ENCODE data around the gene GRM8. TPM values are rescaled to one million over a fixed set of nuclear protein-coding genes. Genes with fewer than 3 reads are reported as not detected.

Gene GRM8
- polyA plus RNA-seq, 1 donor from 2014 or later: not detected

- H3K4me1 Mint-ChIP-seq: no peaks in the 10 kb centered on the region
- H3K27ac Mint-ChIP-seq: no peak overlapping the region
- no peak overlapping the region for H3K4me3 Mint-ChIP-seq
- peaks cover 1 to 5% (median 1%) of the 10 kb centered on the region in 3 donors for H3K9me3 Mint-ChIP-seq
- H3K27me3 Mint-ChIP-seq: no peaks in the 10 kb centered on the region
- H3K36me3 Mint-ChIP-seq: no peaks in the 10 kb centered on the region
Observed at GRCh38 chr7:127041689-127042452, 210.9 kb downstream of the GRM8 start.

- Mint-ChIP-seq H3K27ac (no peak overlapping the region), H3K4me1 (no peaks in the 10 kb centered on the region), H3K36me3 (no peaks in the 10 kb centered on the region), H3K27me3 (no peaks in the 10 kb centered on the region), H3K9me3 (peaks cover 3 to 5% (median 3%) of the 10 kb centered on the region in 3 donors), H3K4me3 (no peak overlapping the region)
Observed at GRCh38 chr7:127040042-127040441, 212.7 kb downstream of the GRM8 start.

- no peaks in the 10 kb centered on the region for H3K4me1 Mint-ChIP-seq
- H3K27me3 Mint-ChIP-seq: no peaks in the 10 kb centered on the region
Observed at GRCh38 chr7:127039541-127039940, 213.2 kb downstream of the GRM8 start.

GRCh38 chr7:127035203-127035849 lies 217.4 kb downstream of the GRM8 start:
- H3K36me3 Mint-ChIP-seq: no peaks in the 10 kb centered on the region
- no peaks in the 10 kb centered on the region for H3K4me1 Mint-ChIP-seq
- no peak overlapping the region for H3K4me3 Mint-ChIP-seq
- H3K27ac Mint-ChIP-seq: no peak overlapping the region
- peaks cover 3 to 4% (median 3%) of the 10 kb centered on the region in 3 donors for H3K9me3 Mint-ChIP-seq
- H3K27me3 Mint-ChIP-seq: no peaks in the 10 kb centered on the region

More at GRCh38 chr7:127039541-127039940, 213.2 kb downstream of the GRM8 start:
- Mint-ChIP-seq H3K9me3 (peaks cover 3 to 5% (median 3%) of the 10 kb centered on the region in 3 donors), H3K4me3 (no peak overlapping the region), H3K36me3 (no peaks in the 10 kb centered on the region), H3K27ac (no peak overlapping the region)

- H3K36me3 Mint-ChIP-seq: no peaks in the 10 kb centered on the region
- no peaks in the 10 kb centered on the region for H3K4me1 Mint-ChIP-seq
Observed at GRCh38 chr7:127034186-127034806, 218.4 kb downstream of the GRM8 start.

GRCh38 chr7:127029823-127030222 lies 222.9 kb downstream of the GRM8 start:
- no peak overlapping the region for H3K27ac Mint-ChIP-seq
- H3K36me3 Mint-ChIP-seq: no peaks in the 10 kb centered on the region
- H3K9me3 Mint-ChIP-seq: peaks cover 0 to 5% (median 4%) of the 10 kb centered on the region in 3 donors
- no peaks in the 10 kb centered on the region for H3K4me1 Mint-ChIP-seq
- H3K4me3 Mint-ChIP-seq: no peak overlapping the region
- H3K27me3 Mint-ChIP-seq: no peaks in the 10 kb centered on the region

More at GRCh38 chr7:127034186-127034806, 218.4 kb downstream of the GRM8 start:
- Mint-ChIP-seq H3K9me3 (peaks cover 3 to 4% (median 3%) of the 10 kb centered on the region in 3 donors), H3K4me3 (no peak overlapping the region), H3K27ac (no peak overlapping the region), H3K27me3 (no peaks in the 10 kb centered on the region)

- Mint-ChIP-seq H3K36me3 (no peaks in the 10 kb centered on the region), H3K27ac (no peak overlapping the region), H3K27me3 (no peaks in the 10 kb centered on the region), H3K4me1 (no peaks in the 10 kb centered on the region), H3K9me3 (no peaks in the 10 kb centered on the region), H3K4me3 (no peak overlapping the region)
Observed at GRCh38 chr7:127021857-127022256, 230.9 kb downstream of the GRM8 start.

GRCh38 chr7:127021019-127021738 lies 231.6 kb downstream of the GRM8 start:
- H3K27ac Mint-ChIP-seq: no peak overlapping the region
- no peaks in the 10 kb centered on the region for H3K9me3 Mint-ChIP-seq
- no peaks in the 10 kb centered on the region for H3K27me3 Mint-ChIP-seq
- no peaks in the 10 kb centered on the region for H3K36me3 Mint-ChIP-seq
- H3K4me3 Mint-ChIP-seq: no peak overlapping the region
- H3K4me1 Mint-ChIP-seq: no peaks in the 10 kb centered on the region

GRCh38 chr7:127018889-127019288 lies 233.9 kb downstream of the GRM8 start:
- no peak overlapping the region for H3K4me3 Mint-ChIP-seq

GRCh38 chr7:127017196-127017595 lies 235.5 kb downstream of the GRM8 start:
- peaks cover 2% of the 10 kb centered on the region for H3K27me3 Mint-ChIP-seq
- H3K36me3 Mint-ChIP-seq: no peaks in the 10 kb centered on the region
- no peaks in the 10 kb centered on the region for H3K4me1 Mint-ChIP-seq
- H3K27ac Mint-ChIP-seq: no peak overlapping the region
- H3K9me3 Mint-ChIP-seq: no peaks in the 10 kb centered on the region
- H3K4me3 Mint-ChIP-seq: no peak overlapping the region

More at GRCh38 chr7:127018889-127019288, 233.9 kb downstream of the GRM8 start:
- H3K27ac Mint-ChIP-seq: no peak overlapping the region
- H3K36me3 Mint-ChIP-seq: no peaks in the 10 kb centered on the region
- no peaks in the 10 kb centered on the region for H3K4me1 Mint-ChIP-seq
- no peaks in the 10 kb centered on the region for H3K27me3 Mint-ChIP-seq
- H3K9me3 Mint-ChIP-seq: no peaks in the 10 kb centered on the region

GRCh38 chr7:127000725-127001124 lies 252.0 kb downstream of the GRM8 start:
- Mint-ChIP-seq H3K4me1 (no peaks in the 10 kb centered on the region), H3K27ac (no peak overlapping the region), H3K4me3 (no peak overlapping the region), H3K36me3 (no peaks in the 10 kb centered on the region), H3K27me3 (no peaks in the 10 kb centered on the region), H3K9me3 (peaks cover 0 to 2% (median 0%) of the 10 kb centered on the region in 3 donors)

- H3K27me3 Mint-ChIP-seq: no peaks in the 10 kb centered on the region
- H3K9me3 Mint-ChIP-seq: no peaks in the 10 kb centered on the region
- no peaks in the 10 kb centered on the region for H3K4me1 Mint-ChIP-seq
- H3K36me3 Mint-ChIP-seq: no peaks in the 10 kb centered on the region
- no peak overlapping the region for H3K27ac Mint-ChIP-seq
- H3K4me3 Mint-ChIP-seq: no peak overlapping the region
Observed at GRCh38 chr7:126996659-126997058, 256.1 kb downstream of the GRM8 start.

GRCh38 chr7:126993626-126994213 lies 259.0 kb downstream of the GRM8 start:
- Mint-ChIP-seq H3K4me1 (no peaks in the 10 kb centered on the region), H3K4me3 (no peak overlapping the region), H3K27ac (no peak overlapping the region), H3K9me3 (peaks cover 0 to 3% (median 2%) of the 10 kb centered on the region in 3 donors), H3K27me3 (no peaks in the 10 kb centered on the region), H3K36me3 (no peaks in the 10 kb centered on the region)

GRCh38 chr7:126988022-126988421 lies 264.7 kb downstream of the GRM8 start:
- H3K4me1 Mint-ChIP-seq: no peaks in the 10 kb centered on the region
- H3K27ac Mint-ChIP-seq: peak overlapping the region in 1 of 3 donors; percentile 84
- H3K9me3 Mint-ChIP-seq: peaks cover 0 to 3% (median 2%) of the 10 kb centered on the region in 3 donors
- no peak overlapping the region for H3K4me3 Mint-ChIP-seq
- H3K36me3 Mint-ChIP-seq: no peaks in the 10 kb centered on the region
- no peaks in the 10 kb centered on the region for H3K27me3 Mint-ChIP-seq

All from IgD-negative memory B cell (primary cell).